ENCODE results near the gene HOXB8.

GRCh38 chr17:48621410-48622392, 6.6 kb upstream of the HOXB8 start:
- TF ChIP-seq POLR2AphosphoS5 (IDR thresholded peaks at IDR 0.05) (no peak), CTCF (IDR thresholded peaks at IDR 0.05; ENCODE audit: poor library complexity, severe bottlenecking) (no peak), EZH2 (IDR thresholded peaks at IDR 0.05; ENCODE audit: borderline replicate concordance, insufficient read depth, low read length, poor library complexity, severe bottlenecking) (peak; percentile 40), EP300 (conservative IDR thresholded peaks at IDR 0.05; ENCODE audit: poor library complexity, severe bottlenecking) (no peak)

All from neural cell (in vitro differentiated cells).